HepG2 (cell line): Measurements from ENCODE around the gene BCAM. TPM values are rescaled to one million over a fixed set of nuclear protein-coding genes. Genes with fewer than 3 reads are reported as not detected.

Experiments used
- BCL3 ChIP-seq: sonication (generic); formaldehyde crosslinking; IDR thresholded peaks from 2 replicates; pipeline ENCODE4 v1.5.1; 2020; ENCODE audit warnings: mild to moderate bottlenecking, missing genetic modification reagents, moderate library complexity
- CREB3 ChIP-seq: sonication (generic); formaldehyde crosslinking; IDR thresholded peaks from 2 replicates; pipeline ENCODE4 v1.5.0; 2020; ENCODE audit warnings: missing genetic modification reagents
- JUND ChIP-seq: sonication (generic); formaldehyde crosslinking; IDR thresholded peaks from 2 replicates; pipeline ENCODE4 v1.8.0; 2022; ENCODE audit warnings: mild to moderate bottlenecking, missing genetic modification reagents
- KIAA2018 ChIP-seq: sonication (generic); formaldehyde crosslinking; IDR thresholded peaks from 2 replicates; pipeline ENCODE4 v1.5.0; 2020; ENCODE audit warnings: mild to moderate bottlenecking, missing genetic modification reagents, borderline replicate concordance
- NCOA2 ChIP-seq: sonication (generic); formaldehyde crosslinking; IDR thresholded peaks from 2 replicates; pipeline ENCODE4 v1.8.0; 2022; ENCODE audit warnings: inconsistent platforms
- NR1H2 ChIP-seq: sonication (generic); formaldehyde crosslinking; IDR thresholded peaks from 2 replicates; pipeline ENCODE4 v1.8.1; 2022; ENCODE audit warnings: low read depth, missing genetic modification reagents, borderline replicate concordance
- ONECUT2 ChIP-seq: sonication (generic); formaldehyde crosslinking; IDR thresholded peaks from 2 replicates; pipeline ENCODE4 v1.4.0; 2020; ENCODE audit warnings: missing genetic modification reagents
- PHB2 ChIP-seq: fragments of 450-650 bp; IDR thresholded peaks from 2 replicates; pipeline ENCODE4 v1.6.1; 2018; ENCODE audit not compliant: partially characterized antibody
- PREB ChIP-seq: sonication (generic); formaldehyde crosslinking; IDR thresholded peaks from 2 replicates; pipeline ENCODE4 v1.4.0; 2020; ENCODE audit warnings: missing genetic modification reagents
- SOX6 ChIP-seq, 2 experiments: fragments of 450-650 bp in 1 of 2; sonication (generic) in 1 of 2; formaldehyde crosslinking in 1 of 2; IDR thresholded peaks; 2 replicates each; pipeline versions ENCODE4 v1.4.0 to v1.6.1; 2017 to 2020; ENCODE audit warnings: antibody characterized with exemption in 1 of 2, mild to moderate bottlenecking in 1 of 2, missing genetic modification reagents in 1 of 2
- THAP7 ChIP-seq: sonication (generic); formaldehyde crosslinking; IDR thresholded peaks from 2 replicates; pipeline ENCODE4 v1.8.1; 2023; ENCODE audit warnings: mild to moderate bottlenecking, missing genetic modification reagents
- ZFP36 ChIP-seq: fragments of 150-350 bp; IDR thresholded peaks from 2 replicates; pipeline ENCODE4 v1.6.1; 2018; ENCODE audit warnings: borderline replicate concordance, low read length, low read depth; ENCODE audit not compliant: partially characterized antibody
- ZNF362 ChIP-seq: sonication (generic); formaldehyde crosslinking; IDR thresholded peaks from 2 replicates; pipeline ENCODE4 v1.4.0; 2020; ENCODE audit warnings: missing genetic modification reagents, mild to moderate bottlenecking, borderline replicate concordance
- ZNF660 ChIP-seq: sonication (generic); formaldehyde crosslinking; IDR thresholded peaks from 2 replicates; pipeline ENCODE4 v1.5.1; 2020; ENCODE audit warnings: mild to moderate bottlenecking, low read depth, missing genetic modification reagents, borderline replicate concordance
- polyA plus RNA-seq, 8 experiments: library from polyadenylated mRNA; depleted of rRNA in 3 of 8; stranded (reverse) in 7 of 8; unstranded in 1 of 8; fragments of >200 nt; fragmentation: Illumina TruSeq in 4 of 8; extraction: Trizol in 4 of 8; gene quantifications; 2 replicates each; pipeline versions ENCODE4 v1.2.1 to v1.2.3, GENCODE V29; 2011 to 2016; ENCODE audit warnings: low read depth in 4 of 8, missing spikeins in 1 of 8, mixed read lengths in 1 of 8; ENCODE audit not compliant: insufficient read depth in 1 of 8
- total RNA-seq, 5 experiments: library from RNA; depleted of rRNA; stranded (reverse); fragments of >200 nt; fragmentation: Illumina TruSeq; extraction: Trizol; gene quantifications; 2 replicates each; pipeline ENCODE4 v1.2.3, GENCODE V29; 2016; ENCODE audit warnings: low read depth in 1 of 5

BCAM gene
- total and polyA plus RNA-seq, 2 of the 13 experiments (the other 11 are each of a cell fraction or from before 2014, with no cell fraction given): 51.2 to 62.7 TPM

GRCh38 chr19:44796701-44797115, 12.2 kb upstream of the BCAM start (continued):
- peak; percentile 53; the same call in 1 of the 2 replicates for TF ChIP-seq ZNF362 (CRISPR knock-in tag)
- TF ChIP-seq NR1H2 (CRISPR knock-in tag): no peak
- TF ChIP-seq KIAA2018 (CRISPR knock-in tag): no peak
- TF ChIP-seq JUND (CRISPR knock-in tag): peak; percentile 43; the same call in 1 of the 2 replicates
- TF ChIP-seq PHB2: no peak
- peak; percentile 98 for TF ChIP-seq ONECUT2 (CRISPR knock-in tag)
- TF ChIP-seq ZFP36: no peak
- TF ChIP-seq CREB3: no peak
- no peak for TF ChIP-seq SOX6 (IDR thresholded peaks at IDR 0.05)
- TF ChIP-seq SOX6 (CRISPR knock-in tag; IDR thresholded peaks at IDR 0.05): peak; percentile 83
- no peak for TF ChIP-seq BCL3 (CRISPR knock-in tag)
- no peak for TF ChIP-seq PREB (CRISPR knock-in tag)
- TF ChIP-seq ZNF660 (CRISPR knock-in tag): no peak
- TF ChIP-seq THAP7 (CRISPR knock-in tag): peak; percentile 44; the same call in 1 of the 2 replicates
- TF ChIP-seq NCOA2: peak; percentile 86
